ENCODE results near the gene NCBP1. TPM values are rescaled to one million over a fixed set of nuclear protein-coding genes. Genes with fewer than 3 reads are reported as not detected.
"Not testable (repeated sequence)": the region's sequence is repeated elsewhere in the genome, so short reads cannot be mapped to it uniquely, and the experiment has no call there.

NCBP1 gene
- total RNA-seq, 1 experiment from 2014 or later: 59.7 TPM

- no TSS peak for BruUV-seq (replicated peaks)
- no peaks in the 10 kb centered on the region for H3K4me1 ChIP-seq
- no peak for TF ChIP-seq CTCF (IDR thresholded peaks at IDR 0.05; ENCODE audit: insufficient read depth in 1 of 2, low read depth in 1 of 2, low read length in 1 of 2, severe bottlenecking in 1 of 2, unreplicated experiment in 1 of 2)
- H3K27ac Mint-ChIP-seq (ENCODE audit: unreplicated experiment): no peak overlapping the region
- H3K4me3 Mint-ChIP-seq (ENCODE audit: unreplicated experiment): no peak overlapping the region
- H3K27me3 Mint-ChIP-seq (ENCODE audit: insufficient read depth, unreplicated experiment): no peaks in the 10 kb centered on the region
- ChIA-PET CTCF (no interaction called here), POLR2A (no interaction called here)
- no peak for DNase-seq
- H3K27me3 ChIP-seq (replicated peaks; ENCODE audit: control insufficient read depth, insufficient read depth, low read length): no peaks in the 10 kb centered on the region
- H3K9me3 ChIP-seq: no peaks in the 10 kb centered on the region
- intact Hi-C loops (cut with micrococcal nuclease; ENCODE audit: unreplicated experiment): loop anchor here (5.0 kb wide), 2 partner anchors 206 to 761 kb away; partner anchors contain the start of gene TDRD7
- H3K9me3 Mint-ChIP-seq (ENCODE audit: unreplicated experiment): peaks cover 23% of the 10 kb centered on the region
- no peak overlapping the region for H3K4me3 ChIP-seq (ENCODE audit: low read depth, low read length)
- peaks cover 19% of the 10 kb centered on the region for H3K36me3 Mint-ChIP-seq (ENCODE audit: insufficient read depth, unreplicated experiment)
- H3K4me1 Mint-ChIP-seq (ENCODE audit: low read depth, unreplicated experiment): no peaks in the 10 kb centered on the region
- H3K36me3 ChIP-seq (ENCODE audit: control insufficient read depth, insufficient read depth, low read length): peaks cover 9% of the 10 kb centered on the region
Observed at GRCh38 chr9:97617939-97618416, 15.6 kb upstream of the NCBP1 start.

- H3K9me3 Mint-ChIP-seq (ENCODE audit: unreplicated experiment): peaks cover 29% of the 10 kb centered on the region
- BruUV-seq (replicated peaks); H3K27me3 Mint-ChIP-seq (ENCODE audit: insufficient read depth, unreplicated experiment); intact Hi-C loops (cut with micrococcal nuclease; ENCODE audit: unreplicated experiment); H3K4me3 Mint-ChIP-seq (ENCODE audit: unreplicated experiment); CTCF ChIA-PET; H3K4me3 ChIP-seq (ENCODE audit: low read depth, low read length); H3K4me1 Mint-ChIP-seq (ENCODE audit: low read depth, unreplicated experiment); H3K36me3 ChIP-seq (ENCODE audit: control insufficient read depth, insufficient read depth, low read length); H3K4me1 ChIP-seq; POLR2A ChIA-PET; H3K27ac Mint-ChIP-seq (ENCODE audit: unreplicated experiment); H3K27me3 ChIP-seq (replicated peaks; ENCODE audit: control insufficient read depth, insufficient read depth, low read length); DNase-seq; H3K9me3 ChIP-seq: not testable (repeated sequence)
- peaks cover 38% of the 10 kb centered on the region for H3K36me3 Mint-ChIP-seq (ENCODE audit: insufficient read depth, unreplicated experiment)
Observed at GRCh38 chr9:97620063-97620462, 13.6 kb upstream of the NCBP1 start.

GRCh38 chr9:97622483-97622882 lies 11.1 kb upstream of the NCBP1 start:
- BruUV-seq (replicated peaks); H3K4me1 ChIP-seq; CTCF ChIA-PET; H3K4me3 Mint-ChIP-seq (ENCODE audit: unreplicated experiment); H3K4me1 Mint-ChIP-seq (ENCODE audit: low read depth, unreplicated experiment); POLR2A ChIA-PET; H3K4me3 ChIP-seq (ENCODE audit: low read depth, low read length); H3K36me3 ChIP-seq (ENCODE audit: control insufficient read depth, insufficient read depth, low read length); H3K27me3 ChIP-seq (replicated peaks; ENCODE audit: control insufficient read depth, insufficient read depth, low read length); H3K27ac Mint-ChIP-seq (ENCODE audit: unreplicated experiment); H3K27me3 Mint-ChIP-seq (ENCODE audit: insufficient read depth, unreplicated experiment); DNase-seq; H3K9me3 ChIP-seq; intact Hi-C loops (cut with micrococcal nuclease; ENCODE audit: unreplicated experiment): not testable (repeated sequence)
- H3K36me3 Mint-ChIP-seq (ENCODE audit: insufficient read depth, unreplicated experiment): peaks cover 46% of the 10 kb centered on the region
- peaks cover 29% of the 10 kb centered on the region for H3K9me3 Mint-ChIP-seq (ENCODE audit: unreplicated experiment)

- Mint-ChIP-seq H3K27me3 (ENCODE audit: insufficient read depth, unreplicated experiment) (no peaks in the 10 kb centered on the region), H3K4me3 (ENCODE audit: unreplicated experiment) (no peak overlapping the region), H3K4me1 (ENCODE audit: low read depth, unreplicated experiment) (peaks cover 4% of the 10 kb centered on the region), H3K9me3 (ENCODE audit: unreplicated experiment) (peaks cover 29% of the 10 kb centered on the region), H3K36me3 (ENCODE audit: insufficient read depth, unreplicated experiment) (peaks cover 46% of the 10 kb centered on the region), H3K27ac (ENCODE audit: unreplicated experiment) (no peak overlapping the region)
- Histone ChIP-seq H3K4me3 (ENCODE audit: low read depth, low read length) (no peak overlapping the region), H3K36me3 (ENCODE audit: control insufficient read depth, insufficient read depth, low read length) (peaks cover 4% of the 10 kb centered on the region; the same call in 1 of the 2 replicates), H3K27me3 (replicated peaks; ENCODE audit: control insufficient read depth, insufficient read depth, low read length) (no peaks in the 10 kb centered on the region; the same call in 1 of the 2 replicates), H3K4me1 (no peaks in the 10 kb centered on the region), H3K9me3 (no peaks in the 10 kb centered on the region)
- CTCF ChIA-PET: no interaction called here
- DNase-seq: no peak
- intact Hi-C loops (cut with micrococcal nuclease; ENCODE audit: unreplicated experiment): no loop called here
- no peak for TF ChIP-seq CTCF (IDR thresholded peaks at IDR 0.05; ENCODE audit: insufficient read depth in 1 of 2, low read depth in 1 of 2, low read length in 1 of 2, severe bottlenecking in 1 of 2, unreplicated experiment in 1 of 2)
- no TSS peak for BruUV-seq (replicated peaks)
- POLR2A ChIA-PET: interaction anchor here (0.6 to 1.0 kb wide), 2 partner anchors 9 to 122 kb away, joined by 3 to 10 read pairs; partner anchors contain the start of genes NCBP1, TMOD1 and TSTD2
Observed at GRCh38 chr9:97623946-97624345, 9.7 kb upstream of the NCBP1 start.

Measured in Caco-2 (cell line).